Neuron (in vitro differentiated cells): ENCODE data around the gene STRN3.
"Not testable (repeated sequence)": the region's sequence is repeated elsewhere in the genome, so short reads cannot be mapped to it uniquely, and the experiment has no call there.

ENCODE experiments used
- H2AFZ ChIP-seq: one replicate; pipeline ENCODE4 v1.6.1; 2013; ENCODE audit warnings: low read depth, mild to moderate bottlenecking, inconsistent platforms, low read length, moderate library complexity
- H3K27me3 ChIP-seq: one replicate; pipeline ENCODE4 v1.6.1; 2013; ENCODE audit warnings: low read length; ENCODE audit not compliant: insufficient read depth
- H3K36me3 ChIP-seq: one replicate; pipeline ENCODE4 v1.6.1; 2013; ENCODE audit warnings: low read length; ENCODE audit not compliant: insufficient read depth
- H3K4me1 ChIP-seq: one replicate; pipeline ENCODE4 v1.6.1; 2013; ENCODE audit warnings: low read length; ENCODE audit not compliant: insufficient read depth
- H3K4me3 ChIP-seq: 2 replicates; pipeline ENCODE4 v1.5.1; 2013; ENCODE audit warnings: mild to moderate bottlenecking, low read length, moderate library complexity
- H3K9me3 ChIP-seq: one replicate; pipeline ENCODE4 v1.6.1; 2013; ENCODE audit warnings: low read length

STRN3 gene

GRCh38 chr14:30935445-30935844 lies 90.7 kb downstream of the STRN3 start:
- H2AFZ ChIP-seq = no peak overlapping the region
- H3K9me3 ChIP-seq = no peaks in the 10 kb centered on the region
- no peak overlapping the region for H3K4me3 ChIP-seq
- no peaks in the 10 kb centered on the region for H3K27me3 ChIP-seq
- H3K36me3 ChIP-seq = peaks cover 53% of the 10 kb centered on the region
- H3K4me1 ChIP-seq = no peaks in the 10 kb centered on the region

DNA sequence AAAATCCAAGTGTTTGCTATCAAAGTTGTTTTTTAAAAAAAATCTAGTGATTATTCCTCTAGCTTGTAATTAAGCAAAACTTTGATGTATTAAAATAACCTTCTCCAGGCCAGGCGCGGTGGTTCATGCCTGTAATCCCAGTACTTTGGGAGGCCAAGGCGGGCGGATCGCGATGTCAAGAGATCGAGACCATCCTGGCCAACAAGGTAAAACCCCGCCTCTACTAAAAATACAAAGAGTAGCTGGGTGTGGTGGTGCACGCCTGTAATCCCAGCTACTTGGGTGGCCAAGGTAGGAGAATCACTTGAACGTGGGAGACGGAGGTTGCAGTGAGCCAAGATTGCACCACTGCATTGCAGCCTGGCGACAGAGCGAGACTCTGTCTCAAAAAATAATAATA lies 92.2 kb downstream of the STRN3 start:
- H3K9me3 ChIP-seq, H3K27me3 ChIP-seq, H3K4me3 ChIP-seq, H2AFZ ChIP-seq, H3K4me1 ChIP-seq: not testable (repeated sequence)
- H3K36me3 ChIP-seq = peaks cover 43% of the 10 kb centered on the region

GRCh38 chr14:30928462-30928861 lies 97.7 kb downstream of the STRN3 start:
- H3K27me3 ChIP-seq = no peaks in the 10 kb centered on the region
- H2AFZ ChIP-seq = no peak overlapping the region
- H3K36me3 ChIP-seq = peaks cover 14% of the 10 kb centered on the region
- H3K9me3 ChIP-seq = no peaks in the 10 kb centered on the region
- no peaks in the 10 kb centered on the region for H3K4me1 ChIP-seq
- no peak overlapping the region for H3K4me3 ChIP-seq

- no peak overlapping the region for H2AFZ ChIP-seq
- no peaks in the 10 kb centered on the region for H3K9me3 ChIP-seq
- no peaks in the 10 kb centered on the region for H3K4me1 ChIP-seq
- no peak overlapping the region for H3K4me3 ChIP-seq
- H3K36me3 ChIP-seq = peaks cover 17% of the 10 kb centered on the region
- H3K27me3 ChIP-seq = no peaks in the 10 kb centered on the region
Observed at GRCh38 chr14:30925254-30925653, 100.9 kb downstream of the STRN3 start.

DNA sequence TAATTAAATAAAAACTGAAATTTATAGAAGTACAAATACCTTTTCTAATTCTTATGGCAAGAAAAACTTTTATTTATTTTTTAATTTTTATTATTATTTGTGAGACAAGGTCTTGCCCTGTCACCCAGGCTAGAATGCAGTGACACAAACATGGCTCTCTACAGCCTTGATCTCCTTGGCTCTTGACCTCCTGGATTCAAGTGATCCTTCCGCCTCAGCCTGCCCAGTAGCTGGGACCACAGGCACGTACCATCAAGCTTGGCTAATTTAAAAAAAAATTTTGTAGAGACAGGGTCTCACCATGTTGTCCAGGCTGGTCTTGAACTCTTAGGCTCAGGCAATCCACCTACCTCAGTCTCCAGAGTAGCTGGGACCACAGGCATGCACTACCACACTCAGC lies 104.4 kb downstream of the STRN3 start:
- Histone ChIP-seq H2AFZ (no peak overlapping the region), H3K36me3 (peaks cover 19% of the 10 kb centered on the region), H3K27me3 (no peaks in the 10 kb centered on the region), H3K9me3 (no peaks in the 10 kb centered on the region), H3K4me1 (no peaks in the 10 kb centered on the region), H3K4me3 (no peak overlapping the region)

DNA sequence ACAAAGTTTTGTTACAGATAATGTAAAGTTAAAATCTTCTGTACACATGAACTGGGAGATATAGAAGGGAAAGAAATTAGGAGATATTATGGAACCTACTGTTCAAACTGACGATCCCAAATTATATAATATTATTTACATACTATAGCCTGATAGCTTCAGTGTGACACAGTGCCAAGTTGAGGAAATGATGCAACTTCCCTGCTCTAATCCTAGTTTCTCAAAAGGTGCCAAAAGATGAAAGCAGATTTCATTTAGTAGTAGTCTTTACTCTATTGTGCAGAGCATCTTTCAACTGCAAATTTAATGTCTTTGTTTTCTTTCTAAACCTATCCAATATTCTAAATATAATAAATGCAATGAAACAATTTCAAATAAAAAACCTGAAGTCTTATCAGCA lies 104.9 kb downstream of the STRN3 start:
- no peak overlapping the region for H3K4me3 ChIP-seq
- H3K36me3 ChIP-seq = peaks cover 20% of the 10 kb centered on the region
- no peaks in the 10 kb centered on the region for H3K4me1 ChIP-seq
- H3K27me3 ChIP-seq = no peaks in the 10 kb centered on the region
- no peak overlapping the region for H2AFZ ChIP-seq
- no peaks in the 10 kb centered on the region for H3K9me3 ChIP-seq

GRCh38 chr14:30915596-30915995 lies 110.6 kb downstream of the STRN3 start:
- no peaks in the 10 kb centered on the region for H3K4me1 ChIP-seq
- H2AFZ ChIP-seq = no peak overlapping the region
- H3K9me3 ChIP-seq = no peaks in the 10 kb centered on the region
- no peak overlapping the region for H3K4me3 ChIP-seq
- H3K36me3 ChIP-seq = peaks cover 17% of the 10 kb centered on the region
- no peaks in the 10 kb centered on the region for H3K27me3 ChIP-seq

DNA sequence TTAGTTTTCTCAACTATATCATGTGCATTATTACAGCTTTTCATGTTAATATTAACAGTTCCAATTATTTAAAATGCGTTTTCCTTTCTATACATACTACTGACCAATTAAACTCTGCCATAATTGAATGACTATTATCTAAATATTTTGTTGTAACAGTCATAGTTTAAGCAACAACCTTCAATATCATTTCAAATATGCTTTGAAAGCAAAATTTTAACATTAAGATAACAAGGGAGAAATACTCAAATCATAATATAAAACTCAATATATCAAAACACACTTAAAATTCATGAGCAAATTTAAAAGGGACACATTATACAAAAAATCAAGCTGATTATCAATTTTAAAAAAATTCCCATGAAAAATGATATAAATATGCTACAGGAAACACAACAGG lies 111.4 kb downstream of the STRN3 start:
- Histone ChIP-seq H3K4me1 (no peaks in the 10 kb centered on the region), H3K36me3 (peaks cover 21% of the 10 kb centered on the region), H3K27me3 (no peaks in the 10 kb centered on the region), H2AFZ (no peak overlapping the region), H3K9me3 (no peaks in the 10 kb centered on the region), H3K4me3 (no peak overlapping the region)

GRCh38 chr14:30908826-30909225 lies 117.4 kb downstream of the STRN3 start:
- Histone ChIP-seq H3K36me3 (peaks cover 72% of the 10 kb centered on the region), H2AFZ (no peak overlapping the region), H3K27me3 (no peaks in the 10 kb centered on the region)

DNA sequence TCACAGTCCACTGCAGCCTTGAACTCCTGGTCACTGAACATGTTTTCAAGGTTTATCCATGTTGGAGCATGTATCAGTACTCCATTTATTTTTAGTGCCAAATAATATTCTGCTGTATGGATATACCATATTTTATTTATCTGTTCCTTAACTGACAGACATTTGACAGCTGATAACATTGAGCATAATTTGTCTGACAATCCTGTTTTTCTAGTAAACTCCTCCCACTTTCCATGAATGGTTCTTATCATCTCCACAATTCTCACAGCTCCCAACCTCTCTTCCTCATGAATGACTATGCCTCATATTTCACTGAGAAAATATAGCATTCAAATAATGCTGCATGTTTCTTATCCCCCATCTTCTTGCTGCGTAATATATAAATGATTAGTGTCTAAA lies 118.5 kb downstream of the STRN3 start:
- Histone ChIP-seq H3K9me3 (no peaks in the 10 kb centered on the region), H3K27me3 (no peaks in the 10 kb centered on the region), H3K36me3 (peaks cover 80% of the 10 kb centered on the region), H3K4me1 (no peaks in the 10 kb centered on the region), H3K4me3 (no peak overlapping the region), H2AFZ (no peak overlapping the region)

More at GRCh38 chr14:30908826-30909225, 117.4 kb downstream of the STRN3 start:
- Histone ChIP-seq H3K4me1 (no peaks in the 10 kb centered on the region), H3K4me3 (no peak overlapping the region), H3K9me3 (no peaks in the 10 kb centered on the region)

- no peaks in the 10 kb centered on the region for H3K27me3 ChIP-seq
- no peak overlapping the region for H2AFZ ChIP-seq
- H3K4me1 ChIP-seq = no peaks in the 10 kb centered on the region
- no peaks in the 10 kb centered on the region for H3K9me3 ChIP-seq
- H3K36me3 ChIP-seq = peaks cover 85% of the 10 kb centered on the region
- H3K4me3 ChIP-seq = no peak overlapping the region
Observed at GRCh38 chr14:30906752-30907658, 119.2 kb downstream of the STRN3 start.

DNA sequence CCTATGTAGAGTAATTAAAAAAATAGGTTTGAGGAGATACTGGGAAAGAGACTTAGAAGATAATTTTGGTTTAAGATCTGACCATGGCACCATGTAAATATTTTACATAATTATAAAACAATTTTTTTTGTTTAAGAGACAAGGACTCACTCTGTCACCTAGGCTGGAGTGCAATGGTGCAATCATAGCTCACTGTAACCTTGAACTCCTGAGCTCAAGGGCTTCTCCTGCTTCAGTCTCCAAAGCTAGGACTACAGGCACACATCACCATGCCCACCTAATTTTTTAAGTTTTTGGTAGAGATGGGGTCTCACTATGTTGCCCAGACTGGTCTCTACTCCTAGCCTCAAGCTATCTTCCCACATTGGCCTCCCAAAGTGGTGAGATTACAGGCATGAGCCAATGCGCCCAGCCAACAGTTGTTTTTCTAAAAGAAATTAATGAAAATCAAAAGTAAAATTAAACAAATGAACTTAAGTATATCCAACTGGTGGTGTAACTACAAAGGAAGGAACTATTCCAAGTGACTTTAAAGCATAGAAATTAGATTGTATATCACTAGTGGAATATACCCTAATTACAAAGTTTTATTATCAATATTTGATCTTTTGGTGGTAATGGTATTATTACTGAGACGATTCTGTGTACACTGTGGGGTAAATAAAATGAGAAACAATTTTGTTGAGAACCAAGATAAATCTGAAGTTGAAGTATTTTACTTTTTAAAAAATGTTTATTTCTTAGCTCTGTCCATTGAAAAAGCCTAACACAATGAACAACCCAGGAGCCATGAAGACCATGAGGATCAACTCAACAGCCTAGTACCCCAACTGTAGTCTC lies 122.7 kb downstream of the STRN3 start:
- H3K4me1 ChIP-seq = no peaks in the 10 kb centered on the region
- no peak overlapping the region for H2AFZ ChIP-seq
- no peaks in the 10 kb centered on the region for H3K9me3 ChIP-seq
- H3K4me3 ChIP-seq = no peak overlapping the region
- peaks cover 76% of the 10 kb centered on the region for H3K36me3 ChIP-seq
- H3K27me3 ChIP-seq = no peaks in the 10 kb centered on the region

DNA sequence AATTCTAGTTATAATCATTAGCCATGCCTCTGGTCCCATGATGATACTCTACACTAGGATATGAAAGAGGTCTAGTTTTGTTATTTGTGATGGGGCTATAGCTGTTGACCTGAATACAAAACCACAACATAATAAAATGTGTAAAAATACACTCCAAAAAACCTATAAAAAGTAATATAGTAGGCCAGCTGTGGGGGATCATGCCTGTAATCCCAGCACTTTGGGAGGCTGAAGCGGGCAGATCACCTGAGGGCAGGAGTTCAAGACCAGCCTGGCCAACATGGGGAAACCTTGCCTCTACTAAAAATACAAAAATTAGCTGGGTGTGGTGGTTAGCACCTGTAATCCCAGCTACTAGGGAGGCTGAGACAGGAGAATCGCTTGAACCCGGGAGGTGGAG lies 129.1 kb downstream of the STRN3 start:
- H3K4me1 ChIP-seq, H3K27me3 ChIP-seq, H3K9me3 ChIP-seq, H3K4me3 ChIP-seq, H2AFZ ChIP-seq: not testable (repeated sequence)
- H3K36me3 ChIP-seq = peaks cover 56% of the 10 kb centered on the region
